IPS-20b (cell line): ENCODE data around the gene KRTAP13-1.

ENCODE experiments used
- H3K27ac ChIP-seq: one replicate; pipeline ENCODE4 v1.5.1; 2013; ENCODE audit warnings: low read length
- H3K27me3 ChIP-seq: 2 replicates; pipeline ENCODE4 v1.6.1; 2013; ENCODE audit warnings: mild to moderate bottlenecking, low read length, inconsistent platforms; ENCODE audit not compliant: insufficient read depth
- H3K36me3 ChIP-seq: 2 replicates; pipeline ENCODE4 v1.6.1; 2013; ENCODE audit warnings: low read depth, mild to moderate bottlenecking, inconsistent platforms, low read length, moderate library complexity; ENCODE audit not compliant: insufficient read depth
- H3K4me1 ChIP-seq: 2 replicates; pipeline ENCODE4 v1.6.1; 2013; ENCODE audit warnings: mild to moderate bottlenecking, control low read depth, inconsistent platforms, low read length, moderate library complexity; ENCODE audit not compliant: insufficient read depth
- H3K4me3 ChIP-seq: 2 replicates; pipeline ENCODE4 v1.5.1; 2013; ENCODE audit warnings: mild to moderate bottlenecking, low read length, inconsistent platforms
- H3K9ac ChIP-seq: 2 replicates; pipeline ENCODE4 v1.6.1; 2013; ENCODE audit warnings: low read depth, mild to moderate bottlenecking, inconsistent platforms, low read length, moderate library complexity
- H3K9me3 ChIP-seq: 2 replicates; pipeline ENCODE4 v1.6.1; 2013; ENCODE audit warnings: mild to moderate bottlenecking, low read depth, low read length, inconsistent platforms; ENCODE audit not compliant: insufficient read depth

The KRTAP13-1 gene

DNA sequence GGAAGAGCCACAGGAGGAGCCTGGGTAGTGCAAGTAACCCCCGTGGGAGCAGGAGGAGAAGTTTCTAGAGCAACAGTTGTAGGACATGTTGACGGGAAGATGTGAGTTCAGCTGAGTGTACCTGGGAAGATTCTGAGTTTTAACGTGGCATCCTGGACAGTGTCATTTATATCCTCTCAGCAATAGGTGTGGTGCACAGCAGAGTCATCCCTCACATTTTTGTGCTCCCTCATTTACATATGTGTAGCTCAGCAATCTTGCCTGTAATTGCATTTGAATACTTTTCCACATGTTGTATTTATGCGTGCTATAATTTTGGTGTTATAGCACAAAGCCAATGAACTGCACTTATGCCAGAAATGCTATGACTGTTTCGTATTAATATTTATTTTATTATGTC lies 30.0 kb downstream of the KRTAP13-1 start, which contains the start of gene KRTAP13-3:
KRTAP13-3 (minus strand) TSS at position 101 of the 400 bp plus-strand sequence; CDS start at position 87, 14 bp downstream.
- Histone ChIP-seq H3K4me1 (peaks cover 18% of the 10 kb centered on the region; the same call in 1 of the 2 replicates), H3K27ac (no peak within 1 kb of the TSS), H3K9ac (no peak within 1 kb of the TSS), H3K4me3 (no peak within 1 kb of the TSS), H3K9me3 (peaks cover 3% of the 10 kb centered on the region; the same call in 1 of the 2 replicates), H3K36me3 (no peaks in the 10 kb centered on the region), H3K27me3 (no peaks in the 10 kb centered on the region)

DNA sequence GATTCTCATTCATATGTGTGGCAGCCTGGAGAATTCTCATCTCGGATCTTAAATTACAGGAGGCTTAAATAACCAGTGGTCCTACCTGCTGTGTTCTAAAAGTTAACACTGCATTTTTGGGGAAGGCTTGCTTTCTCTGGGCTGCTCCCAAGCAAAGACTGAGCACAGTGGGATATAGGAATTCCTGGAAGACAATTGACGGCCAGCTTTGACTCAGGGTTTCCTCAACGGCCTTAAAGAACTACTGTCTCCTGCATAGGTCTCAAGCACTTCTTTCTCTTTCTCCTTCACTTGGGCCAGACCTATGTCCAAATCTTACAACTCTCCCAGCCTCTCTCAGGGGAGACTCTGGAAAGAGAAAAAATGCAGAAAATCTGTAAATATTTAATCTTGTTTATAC lies 30.9 kb downstream of the KRTAP13-1 start:
- Histone ChIP-seq H3K4me3 (no peak overlapping the region), H3K9ac (no peak overlapping the region), H3K4me1 (peaks cover 18% of the 10 kb centered on the region; the same call in 1 of the 2 replicates), H3K27me3 (no peaks in the 10 kb centered on the region), H3K36me3 (no peaks in the 10 kb centered on the region), H3K27ac (no peak overlapping the region), H3K9me3 (peaks cover 3% of the 10 kb centered on the region; the same call in 1 of the 2 replicates)

DNA sequence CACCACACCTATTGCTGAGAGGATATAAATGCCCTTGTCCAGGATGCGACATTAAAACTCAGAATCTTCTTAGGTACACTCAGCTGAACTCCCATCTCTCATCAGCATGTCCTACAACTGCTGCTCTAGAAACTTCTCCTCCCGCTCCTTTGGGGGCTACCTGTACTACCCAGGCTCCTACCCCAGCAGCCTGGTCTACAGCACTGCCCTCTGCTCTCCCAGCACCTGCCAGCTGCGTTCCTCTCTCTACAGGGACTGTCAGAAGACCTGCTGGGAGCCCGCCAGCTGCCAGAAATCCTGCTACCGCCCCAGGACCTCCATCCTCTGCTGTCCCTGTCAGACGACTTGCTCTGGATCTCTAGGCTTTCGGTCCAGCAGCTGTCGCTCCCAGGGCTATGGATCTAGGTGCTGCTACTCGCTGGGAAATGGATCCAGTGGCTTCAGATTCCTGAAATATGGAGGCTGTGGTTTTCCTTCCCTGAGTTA lies 34.4 kb downstream of the KRTAP13-1 start, which contains the start of gene KRTAP13-4:
KRTAP13-4 (plus strand) TSS at position 51 of the 486 bp plus-strand sequence; CDS start at position 107, 56 bp downstream.
- H3K9me3 ChIP-seq = no peaks in the 10 kb centered on the region
- H3K36me3 ChIP-seq = no peaks in the 10 kb centered on the region
- H3K4me1 ChIP-seq = peaks cover 18% of the 10 kb centered on the region; the same call in 1 of the 2 replicates
- no peak within 1 kb of the TSS for H3K9ac ChIP-seq
- no peak within 1 kb of the TSS for H3K4me3 ChIP-seq
- H3K27me3 ChIP-seq = no peaks in the 10 kb centered on the region
- H3K27ac ChIP-seq = no peak within 1 kb of the TSS

- Histone ChIP-seq H3K36me3 (no peaks in the 10 kb centered on the region), H3K27ac (no peak overlapping the region), H3K9ac (no peak overlapping the region), H3K4me3 (no peak overlapping the region), H3K9me3 (no peaks in the 10 kb centered on the region), H3K4me1 (peaks cover 6% of the 10 kb centered on the region; the same call in 1 of the 2 replicates), H3K27me3 (no peaks in the 10 kb centered on the region)
Observed at GRCh38 chr21:30434033-30434631, 38.3 kb downstream of the KRTAP13-1 start.

DNA sequence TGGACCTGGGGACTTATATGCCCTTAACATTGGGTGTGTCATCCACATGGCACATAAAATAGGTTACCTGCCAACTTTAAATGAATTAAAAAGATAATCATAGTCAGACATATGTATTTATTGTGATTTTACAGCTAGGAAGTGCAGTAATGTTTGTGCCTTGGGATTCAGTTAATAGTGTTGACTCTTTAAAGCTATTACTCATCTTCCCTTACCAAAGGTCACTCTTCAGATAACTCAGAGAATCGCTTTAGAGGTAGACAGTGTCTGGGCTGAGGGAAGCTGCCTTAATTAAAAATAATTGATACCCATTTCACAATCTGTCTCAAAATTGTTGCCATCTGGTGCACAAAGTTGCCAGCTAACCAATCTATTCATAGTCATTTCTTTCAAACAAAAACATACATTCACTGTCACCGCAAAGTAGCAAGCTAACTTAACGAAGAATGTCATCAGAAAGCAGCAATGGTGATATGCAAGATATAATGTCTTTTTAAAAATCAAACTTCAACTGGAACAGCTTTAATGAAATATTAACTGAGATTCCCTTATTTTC lies 41.3 kb downstream of the KRTAP13-1 start:
- no peak overlapping the region for H3K27ac ChIP-seq
- H3K9me3 ChIP-seq = no peaks in the 10 kb centered on the region
- H3K27me3 ChIP-seq = no peaks in the 10 kb centered on the region
- H3K4me3 ChIP-seq = no peak overlapping the region
- no peaks in the 10 kb centered on the region for H3K36me3 ChIP-seq
- H3K4me1 ChIP-seq = no peaks in the 10 kb centered on the region
- no peak overlapping the region for H3K9ac ChIP-seq

DNA sequence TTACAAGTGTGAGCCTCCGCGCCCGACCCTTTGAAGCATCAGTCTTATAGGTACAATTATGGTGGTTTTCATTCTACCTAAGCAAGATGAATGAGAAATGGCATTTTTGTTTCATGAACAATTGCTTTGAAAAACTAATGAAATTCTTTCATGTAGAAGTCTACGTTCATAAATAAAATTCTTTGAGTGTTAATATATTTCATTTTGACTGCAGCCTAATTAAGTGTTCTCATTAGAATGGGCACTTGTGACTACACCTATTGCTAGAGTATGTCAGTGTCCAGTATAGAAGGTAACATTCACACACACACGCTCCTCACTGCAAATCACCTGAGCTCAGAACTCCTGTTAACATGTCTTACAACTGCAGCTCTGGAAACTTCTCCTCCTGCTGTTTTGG lies 44.1 kb downstream of the KRTAP13-1 start, which contains the start of gene KRTAP15-1:
KRTAP15-1 (plus strand) TSS at position 301 of the 400 bp plus-strand sequence; CDS start at position 354, 53 bp downstream.
- H3K4me3 ChIP-seq = no peak within 1 kb of the TSS
- H3K27ac ChIP-seq = no peak within 1 kb of the TSS
- no peaks in the 10 kb centered on the region for H3K27me3 ChIP-seq
- H3K9me3 ChIP-seq = no peaks in the 10 kb centered on the region
- no peak within 1 kb of the TSS for H3K9ac ChIP-seq
- H3K36me3 ChIP-seq = no peaks in the 10 kb centered on the region
- peaks cover 11% of the 10 kb centered on the region; the same call in 1 of the 2 replicates for H3K4me1 ChIP-seq

- no peaks in the 10 kb centered on the region for H3K9me3 ChIP-seq
- no peaks in the 10 kb centered on the region for H3K36me3 ChIP-seq
- peaks cover 11% of the 10 kb centered on the region; the same call in 1 of the 2 replicates for H3K4me1 ChIP-seq
- H3K4me3 ChIP-seq = no peak overlapping the region
- H3K9ac ChIP-seq = no peak overlapping the region
- H3K27me3 ChIP-seq = no peaks in the 10 kb centered on the region
- H3K27ac ChIP-seq = no peak overlapping the region
Observed at GRCh38 chr21:30443226-30443625, 47.4 kb downstream of the KRTAP13-1 start.

- no peaks in the 10 kb centered on the region for H3K27me3 ChIP-seq
- H3K27ac ChIP-seq = no peak overlapping the region
Observed at GRCh38 chr21:30444204-30444603, 48.4 kb downstream of the KRTAP13-1 start.

More at GRCh38 chr21:30444204-30444603, 48.4 kb downstream of the KRTAP13-1 start:
- H3K36me3 ChIP-seq = no peaks in the 10 kb centered on the region
- peak overlapping the region; percentile 10; the same call in 1 of the 2 replicates for H3K4me3 ChIP-seq
- no peak overlapping the region for H3K9ac ChIP-seq
- peaks cover 11% of the 10 kb centered on the region; the same call in 1 of the 2 replicates for H3K4me1 ChIP-seq
- no peaks in the 10 kb centered on the region for H3K9me3 ChIP-seq
